HS-27A (cell line): ENCODE data around the gene KNG1.
A peak's percentile ranks its signal among the peaks of the same experiment; 100 is the strongest.

Source experiments
- DNase-seq: peaks from one replicate; pipeline ENCODE4 v3.0.0-alpha.2; 2012; ENCODE audit warnings: low read depth, missing footprints

Gene KNG1

DNA sequence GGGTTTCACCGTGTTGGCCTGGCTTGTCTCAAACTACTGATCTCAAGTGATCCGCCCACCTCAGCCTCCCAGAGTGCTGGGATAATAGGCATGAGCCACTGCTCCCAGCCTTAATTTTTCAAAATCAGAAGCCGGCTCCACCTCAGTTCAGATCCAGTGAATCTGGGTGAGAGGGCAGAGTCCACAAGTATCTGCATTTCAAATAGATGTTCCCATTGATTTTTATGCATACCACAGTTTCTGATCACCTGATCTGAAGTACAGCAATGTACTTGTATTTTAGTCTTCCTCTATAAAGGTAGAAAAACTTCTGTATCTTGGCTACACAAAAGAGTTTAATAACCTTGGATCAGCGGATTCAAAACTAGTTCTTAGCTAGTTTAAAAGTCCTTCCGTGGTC is 62.0 kb downstream of the KNG1 start:
- DNase-seq, result no peak

DNA sequence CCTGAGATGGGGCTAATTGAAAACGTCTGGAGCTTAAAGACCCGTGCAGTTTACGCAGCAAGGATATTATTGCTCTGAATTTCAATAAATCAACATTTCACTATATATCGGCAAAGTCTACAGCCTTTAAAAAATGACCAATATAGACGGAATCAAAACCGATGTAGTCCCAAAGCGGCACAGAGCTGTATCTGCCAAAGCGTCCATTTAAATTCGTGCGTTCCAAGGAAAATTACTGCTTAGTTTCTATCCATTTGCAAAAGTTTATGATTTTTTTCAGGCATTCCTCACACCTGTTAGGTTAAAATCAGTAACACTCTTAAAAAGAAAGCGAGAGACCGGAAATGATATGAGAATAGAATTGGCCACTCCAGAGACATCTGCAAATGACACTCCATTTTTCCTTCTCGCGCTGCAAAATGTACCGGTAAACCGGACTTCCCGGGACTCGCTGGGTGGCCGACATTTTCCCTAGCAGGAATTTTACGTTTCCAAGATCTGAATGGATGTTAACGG is 65.4 kb downstream of the KNG1 start:
- DNase-seq, result no peak

DNA sequence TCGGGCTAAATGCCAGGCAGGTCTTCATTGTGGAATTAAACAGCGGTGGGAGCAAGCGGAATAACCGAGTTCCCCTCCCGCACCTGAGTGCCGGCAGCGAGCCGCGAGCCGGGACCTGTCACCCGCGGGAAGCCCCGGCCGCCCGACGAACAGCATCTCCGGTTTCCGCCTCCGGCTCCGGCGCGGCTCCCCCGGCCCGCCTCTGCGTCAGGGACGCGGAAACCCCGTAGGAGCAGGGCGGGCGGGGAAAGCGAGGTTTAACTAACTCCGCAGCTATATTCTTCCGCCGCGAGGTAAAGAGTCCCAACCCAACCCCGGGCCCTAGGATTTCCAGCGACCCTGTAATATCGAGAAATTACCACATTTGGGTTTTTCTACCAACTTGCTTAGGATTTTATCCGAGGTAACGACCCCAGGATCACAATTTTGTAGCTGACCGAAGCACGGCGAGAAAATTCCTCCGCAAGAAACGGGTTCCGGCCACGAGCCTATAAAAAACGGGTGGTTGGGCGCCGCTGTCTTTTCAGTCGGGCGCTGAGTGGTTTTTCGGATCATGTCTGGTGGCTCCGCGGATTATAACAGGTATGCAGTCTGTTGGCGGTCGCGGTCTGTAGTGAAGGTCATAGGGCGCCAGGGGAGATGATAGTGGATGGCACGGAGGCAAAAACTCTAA is 66.0 kb downstream of the KNG1 start, which contains the start of gene EIF4A2:
EIF4A2 (plus strand) TSS at position 520 of the 673 bp plus-strand sequence; CDS start at position 554, 34 bp downstream.
- DNase-seq, result peak; percentile 66

GRCh38 chr3:186783731-186784515 is 66.8 kb downstream of the KNG1 start:
- no peak for DNase-seq

DNA sequence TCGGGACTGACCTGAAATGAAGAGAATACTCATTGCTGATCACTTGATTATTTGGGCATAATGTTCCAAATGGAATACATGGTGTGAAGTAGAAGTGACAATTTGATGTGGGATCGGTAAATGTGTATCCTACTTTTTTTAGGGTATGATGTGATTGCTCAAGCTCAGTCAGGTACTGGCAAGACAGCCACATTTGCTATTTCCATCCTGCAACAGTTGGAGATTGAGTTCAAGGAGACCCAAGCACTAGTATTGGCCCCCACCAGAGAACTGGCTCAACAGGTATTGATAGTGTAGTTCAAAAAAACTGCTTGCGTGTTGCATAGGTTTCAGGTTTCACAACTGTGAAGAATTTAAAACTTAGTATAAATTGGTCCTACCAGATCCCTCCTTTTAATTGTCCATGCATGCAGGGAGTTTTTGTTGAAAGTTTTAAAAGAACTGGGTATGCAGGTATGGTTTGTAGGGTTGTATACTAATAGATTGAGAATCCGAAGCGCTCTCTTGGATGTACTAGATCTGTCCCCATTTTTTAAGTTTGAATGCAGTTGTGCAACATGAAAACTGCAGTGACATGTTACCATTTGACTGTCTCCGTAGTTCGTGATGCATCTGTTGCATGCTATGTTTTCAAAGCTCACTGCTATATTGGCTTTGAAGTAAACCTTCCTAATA is 67.8 kb downstream of the KNG1 start:
- DNase-seq, result no peak

DNA sequence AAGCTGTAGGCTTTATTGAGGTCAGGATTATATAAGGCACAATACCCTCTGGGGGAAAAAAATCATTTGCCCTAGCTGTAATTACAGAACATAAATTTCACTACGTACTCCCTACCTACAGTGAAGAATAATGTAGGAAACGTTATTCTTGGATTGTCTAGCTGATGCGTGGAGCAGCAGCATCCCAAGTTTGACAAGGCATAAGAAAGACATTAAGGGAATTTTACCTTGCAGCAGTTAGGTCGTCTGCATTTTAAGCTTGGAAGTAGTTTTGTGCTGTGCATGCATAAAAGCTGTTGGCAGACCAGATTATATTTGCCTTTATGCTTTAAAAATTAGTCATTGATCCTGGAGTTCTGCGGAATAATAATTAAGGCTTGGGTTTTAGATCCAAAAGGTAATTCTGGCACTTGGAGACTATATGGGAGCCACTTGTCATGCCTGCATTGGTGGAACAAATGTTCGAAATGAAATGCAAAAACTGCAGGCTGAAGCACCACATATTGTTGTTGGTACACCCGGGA is 68.4 kb downstream of the KNG1 start:
- DNase-seq, result no peak

GRCh38 chr3:186786922-186787321 is 69.8 kb downstream of the KNG1 start:
- no peak for DNase-seq

DNA sequence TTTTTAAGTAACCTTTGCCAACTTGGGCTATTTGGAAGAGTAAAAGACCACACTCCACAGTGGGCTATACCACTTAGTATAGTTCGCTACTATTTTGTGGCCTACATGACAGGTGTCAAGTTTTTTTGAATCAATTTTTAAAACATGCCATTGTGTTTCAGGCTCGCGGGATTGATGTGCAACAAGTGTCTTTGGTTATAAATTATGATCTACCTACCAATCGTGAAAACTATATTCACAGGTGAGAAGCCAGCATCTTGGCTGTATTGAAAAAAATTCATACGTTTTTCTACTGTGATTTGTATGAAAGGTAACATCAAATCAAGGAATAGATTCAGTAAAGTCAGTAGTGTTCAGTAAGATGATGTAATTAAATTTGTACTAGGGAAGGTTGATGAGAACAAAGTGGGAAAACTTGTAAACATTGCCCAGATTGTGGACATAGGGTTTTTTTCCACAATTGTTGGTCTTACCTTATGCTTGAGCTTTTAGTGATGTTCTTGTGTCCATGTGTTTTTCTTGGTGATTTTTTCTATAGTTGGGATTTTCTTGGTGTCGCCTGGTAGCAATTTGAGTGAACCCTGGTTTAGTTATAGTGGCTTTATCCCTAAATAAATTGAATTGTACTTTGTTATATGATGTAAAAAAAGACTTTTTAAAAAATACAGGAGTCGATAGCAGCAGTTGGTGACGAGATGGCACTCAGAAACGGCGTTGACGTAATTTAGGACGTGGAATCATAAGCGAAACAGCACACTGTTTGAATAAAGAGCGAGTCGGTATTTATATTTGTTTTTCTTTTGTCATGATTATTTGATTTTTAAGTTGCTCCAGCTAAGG is 70.7 kb downstream of the KNG1 start:
- DNase-seq, result no peak

GRCh38 chr3:186788482-186789370 is 71.6 kb downstream of the KNG1 start:
- DNase-seq, result no peak

DNA sequence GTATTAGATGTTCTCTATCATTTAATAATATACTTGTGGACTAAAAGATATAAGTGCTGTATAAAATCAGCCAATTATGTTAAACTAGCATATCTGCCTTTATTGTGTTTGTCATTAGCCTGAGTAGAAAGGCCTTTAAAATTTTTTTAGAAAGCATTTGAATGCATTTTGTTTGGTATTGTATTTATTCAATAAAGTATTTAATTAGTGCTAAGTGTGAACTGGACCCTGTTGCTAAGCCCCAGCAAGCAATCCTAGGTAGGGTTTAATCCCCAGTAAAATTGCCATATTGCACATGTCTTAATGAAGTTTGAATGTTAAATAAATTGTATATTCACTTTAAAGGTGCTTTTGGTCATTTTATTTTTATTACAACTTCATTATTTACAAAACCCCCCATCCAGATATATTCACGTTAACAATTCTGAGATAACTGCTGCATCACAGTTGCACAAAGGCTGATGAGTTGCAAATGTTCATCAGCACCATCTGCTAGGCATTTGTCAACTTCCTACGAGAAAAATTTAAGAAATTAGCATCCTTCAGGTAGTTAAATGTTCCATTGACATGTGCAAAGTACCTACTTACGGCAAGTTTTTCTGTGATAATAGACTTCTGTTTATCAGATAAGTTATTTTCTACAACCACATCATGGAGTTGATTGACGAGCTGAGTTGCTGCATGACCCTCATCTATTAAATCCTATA is 72.5 kb downstream of the KNG1 start:
- DNase-seq, result no peak

DNA sequence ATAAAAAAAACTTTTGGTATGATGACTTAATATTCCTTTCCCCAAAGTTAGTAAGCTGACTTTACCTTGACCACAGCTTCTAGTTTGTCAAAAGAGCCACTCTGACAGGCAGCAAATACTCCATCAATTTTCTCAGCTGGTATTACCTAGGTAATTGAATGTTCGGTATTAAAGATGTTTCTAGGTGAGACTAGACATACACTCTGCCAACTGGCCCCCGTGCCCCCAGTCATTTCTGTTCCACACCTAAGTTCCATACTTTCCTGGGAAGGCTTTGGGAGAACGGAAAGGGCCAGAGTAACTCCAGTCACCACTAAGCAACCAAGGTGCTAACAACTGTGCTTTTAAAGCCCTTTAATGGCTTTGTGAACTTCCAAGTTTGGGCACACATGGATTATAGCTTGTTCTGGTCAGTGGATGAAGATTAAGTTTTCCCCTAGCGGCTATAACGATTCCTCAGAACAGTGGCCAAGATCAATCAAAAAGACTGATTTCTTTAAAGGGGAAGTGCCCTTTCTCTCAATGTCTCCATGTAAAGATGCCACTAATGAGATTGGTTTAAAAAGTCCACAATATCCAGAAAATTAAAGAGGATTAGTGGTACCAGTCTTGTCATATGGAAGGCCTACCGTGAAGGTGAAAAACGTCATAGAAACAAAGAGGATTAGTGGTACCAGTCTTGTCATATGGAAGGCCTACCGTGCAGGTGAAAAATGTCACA is 73.3 kb downstream of the KNG1 start:
- no peak for DNase-seq
